Neural progenitor cell (in vitro differentiated cells): ENCODE measurements around the gene RMDN3. TPM values are rescaled to one million over a fixed set of nuclear protein-coding genes. Genes with fewer than 3 reads are reported as not detected.
A peak's percentile ranks its signal among the peaks of the same experiment; 100 is the strongest.

Experiments used
- DNase-seq: peaks from one replicate; pipeline ENCODE4 v3.0.0-alpha.2; 2016; ENCODE audit warnings: low spot score
- H2AFZ ChIP-seq: fragments of 200-600 bp; sonication (generic); replicated peaks from 2 replicates; pipeline ENCODE4 v1.6.1; 2016; ENCODE audit warnings: antibody characterized with exemption
- H3F3A ChIP-seq: fragments of 200-600 bp; sonication (generic); 2 replicates; pipeline ENCODE4 v1.6.1; 2016; ENCODE audit warnings: antibody characterized with exemption, low read depth
- H3K27ac ChIP-seq: fragments of 200-600 bp; sonication (generic); 2 replicates; pipeline ENCODE4 v1.5.1; 2016; ENCODE audit warnings: mild to moderate bottlenecking
- H3K27me3 ChIP-seq: fragments of 200-600 bp; sonication (generic); 2 replicates; pipeline ENCODE4 v1.6.1; 2016; ENCODE audit warnings: mild to moderate bottlenecking, moderate library complexity
- H3K36me3 ChIP-seq: fragments of 200-600 bp; sonication (generic); 2 replicates; pipeline ENCODE4 v1.5.1; 2016
- H3K4me1 ChIP-seq: fragments of 200-600 bp; sonication (generic); 2 replicates; pipeline ENCODE4 v1.6.1; 2016; ENCODE audit warnings: mixed run types
- H3K4me2 ChIP-seq: fragments of 200-600 bp; sonication (generic); 2 replicates; pipeline ENCODE4 v1.6.1; 2016
- H3K4me3 ChIP-seq: fragments of 200-600 bp; sonication (generic); 2 replicates; pipeline ENCODE4 v1.5.1; 2016
- H3K79me2 ChIP-seq: fragments of 200-600 bp; sonication (generic); 2 replicates; pipeline ENCODE4 v1.6.1; 2016; ENCODE audit warnings: low read depth
- H3K9ac ChIP-seq: fragments of 200-600 bp; sonication (generic); 2 replicates; pipeline ENCODE4 v1.6.1; 2016
- H3K9me3 ChIP-seq: fragments of 200-600 bp; sonication (generic); 2 replicates; pipeline ENCODE4 v1.5.1; 2016; ENCODE audit warnings: low read depth
- H4K20me1 ChIP-seq: fragments of 200-600 bp; sonication (generic); 2 replicates; pipeline ENCODE4 v1.6.1; 2016; ENCODE audit warnings: low read depth
- H3K27ac Mint-ChIP-seq: 3 replicates; pipeline ENCODE4 v1.8.0; 2021; ENCODE audit warnings: mixed read lengths
- H3K27me3 Mint-ChIP-seq: 2 replicates; pipeline ENCODE4 v1.8.0; 2022; ENCODE audit warnings: low read depth, mild to moderate bottlenecking, inconsistent platforms, moderate library complexity, mixed read lengths; ENCODE audit not compliant: insufficient read depth
- H3K36me3 Mint-ChIP-seq: 3 replicates; pipeline ENCODE4 v1.8.0; 2021; ENCODE audit warnings: mixed read lengths
- H3K4me1 Mint-ChIP-seq: 3 replicates; pipeline ENCODE4 v1.8.0; 2021; ENCODE audit warnings: mixed read lengths
- H3K4me3 Mint-ChIP-seq: 3 replicates; pipeline ENCODE4 v1.8.0; 2021; ENCODE audit warnings: mild to moderate bottlenecking, moderate library complexity, mixed read lengths
- H3K9me3 Mint-ChIP-seq: 3 replicates; pipeline ENCODE4 v1.8.0; 2020; ENCODE audit warnings: mixed read lengths
- EZH2 ChIP-seq: fragments of 200-600 bp; sonication (generic); IDR thresholded peaks from 2 replicates; pipeline ENCODE4 v1.6.1; 2017; ENCODE audit warnings: antibody characterized with exemption, mild to moderate bottlenecking, moderate library complexity
- EZH2phosphoT487 ChIP-seq: fragments of 200-600 bp; sonication (generic); IDR thresholded peaks from 2 replicates; pipeline ENCODE4 v1.6.1; 2017; ENCODE audit warnings: antibody characterized with exemption
- total RNA-seq: library from RNA; depleted of rRNA; stranded (reverse); fragments of >200 nt; gene quantifications from 2 replicates; pipeline ENCODE4 v1.2.3, GENCODE V29; 2015; ENCODE audit warnings: low replicate concordance
- TF ChIP-seq, protein P1 (sequence below): fragments of 200-600 bp; sonication (generic); IDR thresholded peaks from 2 replicates; pipeline ENCODE4 v1.5.1; 2017; ENCODE audit warnings: antibody characterized with exemption, mild to moderate bottlenecking

The RMDN3 gene
- total RNA-seq, 1 donor from 2014 or later: 13.2 TPM

DNA sequence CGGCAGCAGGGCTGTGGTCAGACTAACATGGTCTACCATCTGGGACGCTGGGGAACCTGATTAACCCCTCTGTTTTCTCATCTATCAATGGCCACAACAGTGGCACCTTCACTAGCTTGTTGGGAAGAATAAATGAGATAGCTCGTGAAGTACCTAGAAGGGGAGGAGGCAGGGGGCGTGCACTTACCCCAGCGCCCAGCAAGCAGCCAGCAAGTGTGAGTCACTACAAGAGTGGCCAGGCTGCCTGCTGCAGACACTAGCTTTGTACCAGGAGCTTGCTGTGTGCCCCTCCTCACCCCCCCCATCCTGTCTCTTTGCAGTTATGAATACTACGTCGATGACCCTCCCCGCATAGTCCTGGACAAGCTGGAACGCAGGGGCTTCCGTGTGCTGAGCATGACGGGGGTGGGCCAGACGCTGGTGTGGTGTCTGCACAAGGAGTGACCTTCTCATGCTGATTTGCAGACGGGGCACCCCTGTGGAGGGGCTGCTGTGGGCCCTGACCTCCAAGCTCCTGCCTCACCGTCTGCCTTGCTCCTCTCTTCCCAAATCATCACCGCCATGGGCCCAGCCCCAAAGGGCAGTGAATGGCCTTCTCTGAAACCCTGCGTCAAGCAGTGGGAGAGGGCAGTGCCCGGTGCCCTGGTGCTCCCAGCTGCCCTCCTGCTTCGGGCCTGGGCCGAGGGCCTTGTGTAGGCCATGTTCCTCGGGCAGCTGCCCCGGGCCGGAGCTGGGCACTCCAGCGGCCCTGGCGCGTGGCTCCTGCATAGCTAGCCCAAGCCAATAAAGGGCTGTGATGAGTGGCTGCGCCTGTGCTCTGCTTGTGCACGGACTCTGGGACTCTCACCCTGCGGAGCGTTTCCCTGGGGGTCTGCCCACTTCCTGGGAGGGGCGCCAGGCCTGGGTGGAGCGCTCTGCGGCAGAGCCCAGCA lies 12.1 kb upstream of the RMDN3 start:
- Histone ChIP-seq H3K79me2 (no peaks in the 10 kb centered on the region), H3K9ac (no peak overlapping the region), H3K27me3 (peaks cover 34% of the 10 kb centered on the region), H3K4me1 (peaks cover 31% of the 10 kb centered on the region), H3F3A (peaks cover 28% of the 10 kb centered on the region), H3K4me2 (no peak overlapping the region), H4K20me1 (no peaks in the 10 kb centered on the region), H2AFZ (no peak overlapping the region), H3K4me3 (no peak overlapping the region), H3K9me3 (no peaks in the 10 kb centered on the region), H3K27ac (no peak overlapping the region), H3K36me3 (no peaks in the 10 kb centered on the region)
- DNase-seq: no peak
- H3K27ac Mint-ChIP-seq: no peak overlapping the region
- H3K4me1 Mint-ChIP-seq: peaks cover 43% of the 10 kb centered on the region
- no peak overlapping the region for H3K4me3 Mint-ChIP-seq
- H3K9me3 Mint-ChIP-seq: no peaks in the 10 kb centered on the region
- TF ChIP-seq EZH2phosphoT487 (no peak), EZH2 (no peak)
- TF ChIP-seq, protein P1, sequence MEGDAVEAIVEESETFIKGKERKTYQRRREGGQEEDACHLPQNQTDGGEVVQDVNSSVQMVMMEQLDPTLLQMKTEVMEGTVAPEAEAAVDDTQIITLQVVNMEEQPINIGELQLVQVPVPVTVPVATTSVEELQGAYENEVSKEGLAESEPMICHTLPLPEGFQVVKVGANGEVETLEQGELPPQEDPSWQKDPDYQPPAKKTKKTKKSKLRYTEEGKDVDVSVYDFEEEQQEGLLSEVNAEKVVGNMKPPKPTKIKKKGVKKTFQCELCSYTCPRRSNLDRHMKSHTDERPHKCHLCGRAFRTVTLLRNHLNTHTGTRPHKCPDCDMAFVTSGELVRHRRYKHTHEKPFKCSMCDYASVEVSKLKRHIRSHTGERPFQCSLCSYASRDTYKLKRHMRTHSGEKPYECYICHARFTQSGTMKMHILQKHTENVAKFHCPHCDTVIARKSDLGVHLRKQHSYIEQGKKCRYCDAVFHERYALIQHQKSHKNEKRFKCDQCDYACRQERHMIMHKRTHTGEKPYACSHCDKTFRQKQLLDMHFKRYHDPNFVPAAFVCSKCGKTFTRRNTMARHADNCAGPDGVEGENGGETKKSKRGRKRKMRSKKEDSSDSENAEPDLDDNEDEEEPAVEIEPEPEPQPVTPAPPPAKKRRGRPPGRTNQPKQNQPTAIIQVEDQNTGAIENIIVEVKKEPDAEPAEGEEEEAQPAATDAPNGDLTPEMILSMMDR: no peak
- H3K27me3 Mint-ChIP-seq: peaks cover 11% of the 10 kb centered on the region
- H3K36me3 Mint-ChIP-seq: peaks cover 2% of the 10 kb centered on the region

DNA sequence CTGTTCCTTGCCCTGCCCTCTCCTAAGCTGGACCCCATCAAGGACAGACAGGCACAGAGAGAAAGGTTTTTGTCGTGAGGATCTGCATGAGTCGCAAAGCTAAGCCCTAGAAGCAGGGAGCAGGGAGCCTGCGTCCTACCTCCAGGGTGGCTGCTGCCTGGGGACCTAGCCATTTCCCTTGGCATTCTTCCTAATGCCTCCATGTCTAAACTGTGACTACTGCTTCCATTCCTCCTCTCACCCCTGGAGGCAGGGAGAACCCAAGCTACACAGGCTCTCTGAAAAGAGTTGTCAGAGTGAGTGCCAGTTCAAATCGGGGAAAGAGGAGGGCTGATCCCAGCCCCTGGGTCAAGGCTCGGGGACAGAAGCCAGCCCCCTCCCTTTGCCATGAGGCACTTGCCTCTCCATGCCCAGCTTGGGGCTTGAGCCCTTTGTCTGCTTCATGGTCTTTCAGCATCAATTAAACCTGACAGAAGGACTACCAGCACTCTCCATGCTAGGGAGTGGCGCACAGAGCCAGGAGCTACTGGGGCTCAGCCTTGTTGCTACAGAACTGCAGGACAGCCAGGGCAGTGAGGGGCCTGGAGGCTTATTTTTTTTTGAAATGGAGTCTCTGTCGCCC lies 11.3 kb upstream of the RMDN3 start:
- no peak overlapping the region for H2AFZ ChIP-seq
- Mint-ChIP-seq H3K27ac (peak overlapping the region; percentile 87), H3K9me3 (no peaks in the 10 kb centered on the region), H3K4me3 (no peak overlapping the region), H3K36me3 (peaks cover 2% of the 10 kb centered on the region), H3K4me1 (peaks cover 43% of the 10 kb centered on the region), H3K27me3 (peaks cover 11% of the 10 kb centered on the region)
- H3K4me2 ChIP-seq: peak overlapping the region; percentile 83
- DNase-seq: no peak
- peaks cover 34% of the 10 kb centered on the region for H3K27me3 ChIP-seq
- TF ChIP-seq EZH2: no peak
- TF ChIP-seq, protein P1: no peak
- no peak for TF ChIP-seq EZH2phosphoT487
- no peak overlapping the region for H3K9ac ChIP-seq
- no peaks in the 10 kb centered on the region for H3K79me2 ChIP-seq
- H3K36me3 ChIP-seq: no peaks in the 10 kb centered on the region
- H3K4me3 ChIP-seq: no peak overlapping the region
- H3K9me3 ChIP-seq: no peaks in the 10 kb centered on the region
- H4K20me1 ChIP-seq: no peaks in the 10 kb centered on the region
- H3K27ac ChIP-seq: no peak overlapping the region
- peaks cover 31% of the 10 kb centered on the region for H3K4me1 ChIP-seq
- H3F3A ChIP-seq: peaks cover 28% of the 10 kb centered on the region

DNA sequence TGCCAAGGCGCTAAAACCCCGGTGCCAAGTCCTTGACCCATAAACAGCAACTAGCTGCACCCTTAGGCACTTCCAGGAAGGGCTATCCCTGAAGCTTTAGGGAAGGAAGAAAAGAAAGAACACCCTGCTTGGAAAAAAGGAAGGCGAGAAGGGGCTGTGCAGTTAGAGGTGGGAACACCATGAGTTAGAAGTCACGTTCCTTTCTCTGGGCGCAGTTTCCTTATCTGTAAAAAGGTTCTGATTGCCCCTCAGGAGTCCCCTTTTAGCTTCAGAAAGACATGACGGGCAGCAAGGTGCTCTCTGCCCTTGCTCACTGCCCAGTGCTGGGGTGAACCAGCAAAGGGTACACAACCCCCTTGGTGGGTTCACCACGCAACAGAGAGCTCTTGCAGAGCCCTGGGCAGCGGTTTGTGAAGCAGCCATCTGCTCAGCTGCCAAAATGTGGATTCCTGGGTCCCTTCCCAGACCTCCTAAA lies 9.6 kb upstream of the RMDN3 start:
- Mint-ChIP-seq H3K4me3 (peak overlapping the region; percentile 84), H3K27me3 (peaks cover 8% of the 10 kb centered on the region), H3K27ac (no peak overlapping the region), H3K36me3 (peaks cover 2% of the 10 kb centered on the region), H3K4me1 (peaks cover 37% of the 10 kb centered on the region), H3K9me3 (no peaks in the 10 kb centered on the region)
- TF ChIP-seq EZH2phosphoT487 (no peak), EZH2 (no peak)
- TF ChIP-seq, protein P1: no peak
- H3K9me3 ChIP-seq: no peaks in the 10 kb centered on the region
- no peak for DNase-seq
- no peak overlapping the region for H3K9ac ChIP-seq
- H3K4me2 ChIP-seq: peak overlapping the region; percentile 83
- peak overlapping the region; percentile 56 for H3K4me3 ChIP-seq
- H3K79me2 ChIP-seq: no peaks in the 10 kb centered on the region
- no peaks in the 10 kb centered on the region for H4K20me1 ChIP-seq
- H2AFZ ChIP-seq: peak overlapping the region; percentile 50
- peaks cover 31% of the 10 kb centered on the region for H3K4me1 ChIP-seq
- peaks cover 28% of the 10 kb centered on the region for H3F3A ChIP-seq
- no peaks in the 10 kb centered on the region for H3K36me3 ChIP-seq
- no peak overlapping the region for H3K27ac ChIP-seq
- H3K27me3 ChIP-seq: peaks cover 34% of the 10 kb centered on the region
